RWPE2 (cell line): Measurements from ENCODE around the gene C1QTNF6.

Experiments used
- ATAC-seq: fragments of 200-7000 bp; cut with Tn5 transposase; 3 replicates; pipeline ENCODE4 v1.9.1; 2021; ENCODE audit warnings: low read depth
- DNase-seq: peaks from one replicate; pipeline ENCODE4 v3.0.0-alpha.2; 2020; ENCODE audit warnings: low spot score
- H3K27ac ChIP-seq: fragments of 450-650 bp; 2 replicates; pipeline ENCODE4 v1.5.1; 2017; ENCODE audit warnings: mild to moderate bottlenecking; ENCODE audit not compliant: poor library complexity, severe bottlenecking
- H3K27me3 ChIP-seq: fragments of 250-450 bp; sonication (Bioruptor Pico); 2 replicates; pipeline ENCODE4 v1.5.1; 2021; ENCODE audit warnings: mild to moderate bottlenecking, moderate library complexity; ENCODE audit not compliant: insufficient read depth, poor library complexity, severe bottlenecking
- H3K36me3 ChIP-seq: fragments of 250-450 bp; sonication (Bioruptor Pico); 2 replicates; pipeline ENCODE4 v1.5.1; 2020; ENCODE audit warnings: low read depth, mild to moderate bottlenecking, moderate library complexity
- H3K4me1 ChIP-seq: fragments of 250-450 bp; sonication (Bioruptor Pico); 2 replicates; pipeline ENCODE4 v1.5.1; 2021; ENCODE audit warnings: mild to moderate bottlenecking, moderate library complexity; ENCODE audit not compliant: insufficient read depth, poor library complexity, severe bottlenecking
- H3K4me3 ChIP-seq: fragments of 250-450 bp; sonication (Bioruptor Pico); 2 replicates; pipeline ENCODE4 v1.5.1; 2021; ENCODE audit warnings: mild to moderate bottlenecking, moderate library complexity; ENCODE audit not compliant: severe bottlenecking
- H3K9me3 ChIP-seq: fragments of 250-450 bp; sonication (Bioruptor Pico); 2 replicates; pipeline ENCODE4 v1.5.1; 2021; ENCODE audit warnings: mild to moderate bottlenecking, moderate library complexity; ENCODE audit not compliant: severe bottlenecking
- TF ChIP-seq, protein P1 (sequence below): fragments of 450-650 bp; IDR thresholded peaks from one replicate; pipeline ENCODE4 v1.5.1; 2017; ENCODE audit warnings: mild to moderate bottlenecking, moderate library complexity; ENCODE audit not compliant: poor library complexity, severe bottlenecking

C1QTNF6 gene

DNA sequence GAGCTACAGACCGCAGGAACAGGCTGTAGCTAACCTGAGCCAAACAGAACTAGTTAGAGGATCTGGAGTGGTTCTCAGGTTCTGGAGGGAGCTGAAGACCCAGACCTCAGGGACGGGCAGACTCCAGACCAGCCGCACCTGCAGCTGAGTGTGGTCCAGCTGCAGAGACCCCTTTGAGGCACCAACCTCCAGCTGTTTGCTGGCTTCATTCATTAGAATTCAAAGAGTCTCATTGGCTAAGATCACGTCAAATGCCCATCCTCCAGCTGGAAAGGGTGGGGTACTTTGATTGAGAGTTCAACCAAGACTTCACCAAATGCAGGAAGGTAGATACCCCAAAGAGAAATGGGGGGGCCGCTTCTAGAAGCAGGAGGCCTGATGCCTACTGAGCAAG is 25.0 kb downstream of the C1QTNF6 start:
- Histone ChIP-seq H3K4me3 (no peak overlapping the region), H3K27ac (no peak overlapping the region), H3K27me3 (no peaks in the 10 kb centered on the region), H3K9me3 (no peaks in the 10 kb centered on the region), H3K4me1 (no peaks in the 10 kb centered on the region), H3K36me3 (no peaks in the 10 kb centered on the region)
- DNase-seq (no peak), ATAC-seq (no peak)
- TF ChIP-seq, protein P1, sequence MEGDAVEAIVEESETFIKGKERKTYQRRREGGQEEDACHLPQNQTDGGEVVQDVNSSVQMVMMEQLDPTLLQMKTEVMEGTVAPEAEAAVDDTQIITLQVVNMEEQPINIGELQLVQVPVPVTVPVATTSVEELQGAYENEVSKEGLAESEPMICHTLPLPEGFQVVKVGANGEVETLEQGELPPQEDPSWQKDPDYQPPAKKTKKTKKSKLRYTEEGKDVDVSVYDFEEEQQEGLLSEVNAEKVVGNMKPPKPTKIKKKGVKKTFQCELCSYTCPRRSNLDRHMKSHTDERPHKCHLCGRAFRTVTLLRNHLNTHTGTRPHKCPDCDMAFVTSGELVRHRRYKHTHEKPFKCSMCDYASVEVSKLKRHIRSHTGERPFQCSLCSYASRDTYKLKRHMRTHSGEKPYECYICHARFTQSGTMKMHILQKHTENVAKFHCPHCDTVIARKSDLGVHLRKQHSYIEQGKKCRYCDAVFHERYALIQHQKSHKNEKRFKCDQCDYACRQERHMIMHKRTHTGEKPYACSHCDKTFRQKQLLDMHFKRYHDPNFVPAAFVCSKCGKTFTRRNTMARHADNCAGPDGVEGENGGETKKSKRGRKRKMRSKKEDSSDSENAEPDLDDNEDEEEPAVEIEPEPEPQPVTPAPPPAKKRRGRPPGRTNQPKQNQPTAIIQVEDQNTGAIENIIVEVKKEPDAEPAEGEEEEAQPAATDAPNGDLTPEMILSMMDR = no peak

DNA sequence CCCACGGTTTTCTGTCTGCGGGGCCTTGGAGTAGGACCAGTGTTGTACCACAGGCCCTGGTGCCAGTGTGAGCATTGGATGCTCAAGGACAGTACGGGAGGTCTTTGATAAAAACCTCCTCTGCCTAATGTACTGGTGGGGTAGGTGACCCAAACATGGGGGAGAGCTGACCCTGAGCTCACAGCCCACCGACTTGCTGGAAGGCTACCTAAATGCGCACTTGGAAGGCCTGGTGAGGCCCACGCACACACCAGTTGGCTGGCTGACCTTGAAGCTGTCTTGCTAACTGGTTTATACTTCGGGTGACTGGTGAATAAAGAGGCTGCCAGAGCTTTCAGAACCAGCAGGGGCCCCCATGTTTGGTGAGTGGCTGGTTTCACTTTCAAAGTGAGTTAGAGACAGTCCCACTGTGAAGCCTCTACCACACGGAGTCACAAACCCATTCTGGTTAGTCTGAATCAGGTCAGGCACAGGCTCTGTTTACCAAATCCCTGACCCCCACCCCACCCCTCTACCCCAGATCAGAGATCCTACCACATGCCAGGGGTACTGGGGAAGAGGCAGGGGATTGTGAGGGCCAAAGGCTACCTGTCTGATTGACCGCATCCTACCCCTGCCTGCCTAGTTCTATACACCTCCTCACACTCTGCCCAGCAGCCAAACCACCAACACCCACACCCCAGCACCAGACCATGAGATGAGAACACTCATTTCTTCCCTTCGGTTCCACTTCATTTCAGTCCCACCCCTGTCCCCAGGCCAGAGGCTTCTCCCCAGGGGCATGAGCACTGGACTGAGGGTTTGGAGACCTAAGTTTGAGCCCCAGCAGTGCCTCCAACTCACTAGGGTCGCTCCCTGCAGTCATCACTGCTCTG is 25.6 kb downstream of the C1QTNF6 start:
- no peaks in the 10 kb centered on the region for H3K27me3 ChIP-seq
- TF ChIP-seq, protein P1 = no peak
- H3K4me1 ChIP-seq = no peaks in the 10 kb centered on the region
- no peak overlapping the region for H3K4me3 ChIP-seq
- H3K27ac ChIP-seq = no peak overlapping the region
- no peaks in the 10 kb centered on the region for H3K36me3 ChIP-seq
- no peak for DNase-seq
- no peaks in the 10 kb centered on the region for H3K9me3 ChIP-seq
- no peak for ATAC-seq

DNA sequence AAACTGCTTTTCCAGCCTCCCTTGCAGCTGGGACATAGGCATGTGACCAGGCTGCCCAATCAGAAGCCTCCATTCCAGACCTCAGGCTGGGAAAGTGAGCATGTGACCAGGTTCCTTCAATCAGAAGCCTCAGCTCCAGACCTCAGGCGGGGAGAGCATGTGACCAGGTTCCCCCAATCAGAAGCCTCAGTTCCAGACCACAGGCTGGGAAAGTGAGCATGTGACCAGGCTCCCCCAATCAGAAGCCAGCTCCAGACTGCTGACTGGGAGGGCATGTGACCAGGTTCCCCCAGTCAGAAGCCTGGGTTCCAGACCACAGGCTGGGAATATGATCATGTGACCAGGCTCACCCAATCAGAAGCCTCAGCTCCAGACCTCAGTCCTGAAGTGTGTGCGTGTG is 26.6 kb downstream of the C1QTNF6 start:
- H3K9me3 ChIP-seq = no peaks in the 10 kb centered on the region
- no peak overlapping the region for H3K4me3 ChIP-seq
- H3K4me1 ChIP-seq = no peaks in the 10 kb centered on the region
- DNase-seq = no peak
- no peak for ATAC-seq
- H3K27me3 ChIP-seq = no peaks in the 10 kb centered on the region
- H3K36me3 ChIP-seq = no peaks in the 10 kb centered on the region
- H3K27ac ChIP-seq = no peak overlapping the region
- TF ChIP-seq, protein P1 = no peak

- TF ChIP-seq, protein P1 = no peak
- Histone ChIP-seq H3K36me3 (no peaks in the 10 kb centered on the region), H3K4me3 (no peak overlapping the region), H3K27me3 (no peaks in the 10 kb centered on the region), H3K9me3 (peaks cover 2% of the 10 kb centered on the region), H3K27ac (no peak overlapping the region), H3K4me1 (no peaks in the 10 kb centered on the region)
- ATAC-seq (peak; percentile 37; the same call in 1 of the 3 replicates), DNase-seq (no peak)
Measured at GRCh38 chr22:37160027-37160426, 28.0 kb downstream of the C1QTNF6 start.

DNA sequence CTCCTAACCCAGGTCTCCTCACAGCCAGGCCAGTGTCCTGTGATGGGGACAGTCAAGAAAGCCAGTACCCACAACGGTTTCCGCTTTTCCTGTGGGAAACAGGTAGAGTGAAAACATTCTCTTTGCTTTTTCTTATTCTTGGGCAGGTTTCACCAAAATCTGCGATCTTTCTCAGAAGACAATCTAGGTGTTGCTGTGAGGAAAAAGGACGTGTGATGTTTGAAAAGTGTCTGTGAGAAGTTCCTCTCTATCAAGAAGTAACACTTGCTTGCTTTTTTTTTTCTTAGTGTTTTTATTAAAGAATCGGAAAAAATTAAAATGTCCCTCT is 29.1 kb downstream of the C1QTNF6 start:
- no peak overlapping the region for H3K4me3 ChIP-seq
- H3K4me1 ChIP-seq = no peaks in the 10 kb centered on the region
- H3K27me3 ChIP-seq = no peaks in the 10 kb centered on the region
- no peaks in the 10 kb centered on the region for H3K36me3 ChIP-seq
- DNase-seq (no peak), ATAC-seq (no peak)
- TF ChIP-seq, protein P1 = no peak
- H3K9me3 ChIP-seq = peaks cover 2% of the 10 kb centered on the region
- no peak overlapping the region for H3K27ac ChIP-seq
